RWPE1 (cell line): Measurements from ENCODE around the gene CFTR.

ENCODE experiments used
- CTCF ChIA-PET: fragments of 350-600 bp; sonication (Branson Sonifier 250); formaldehyde crosslinking; extraction: SDS; loops from one replicate; lab custom pipeline; 2021; lab: Yijun Ruan, JAX
- POLR2A ChIA-PET: fragments of 400-600 bp; formaldehyde crosslinking; extraction: SDS; loops from one replicate; lab custom pipeline; 2020; ENCODE audit warnings: antibody characterized with exemption; ENCODE audit not compliant: low non-redundant PET; lab: Yijun Ruan, JAX
- DNase-seq: peaks from one replicate; pipeline ENCODE4 v3.0.0; 2012; ENCODE audit warnings: low spot score
- H3K27ac ChIP-seq: fragments of 450-650 bp; 2 replicates; pipeline ENCODE4 v1.5.1; 2017
- CTCF ChIP-seq: fragments of 450-650 bp; conservative IDR thresholded peaks from 2 replicates; pipeline ENCODE4 v1.5.1; 2017; ENCODE audit warnings: low read depth, mild to moderate bottlenecking

The CFTR gene

GRCh38 chr7:117555260-117555659 is 75.4 kb downstream of the CFTR start:
- TF ChIP-seq CTCF, result no peak
- ChIA-PET POLR2A (no interaction called here), CTCF (no interaction called here)

GRCh38 chr7:117559391-117559790 is 79.6 kb downstream of the CFTR start:
- DNase-seq, result no peak
- no peak for TF ChIP-seq CTCF
- no peak overlapping the region for H3K27ac ChIP-seq
- CTCF ChIA-PET, result no interaction called here
- POLR2A ChIA-PET, result no interaction called here

More at GRCh38 chr7:117555260-117555659, 75.4 kb downstream of the CFTR start:
- no peak for DNase-seq
- no peak overlapping the region for H3K27ac ChIP-seq

GRCh38 chr7:117560030-117560429 is 80.2 kb downstream of the CFTR start:
- POLR2A ChIA-PET, result no interaction called here
- CTCF ChIA-PET, result no interaction called here
- H3K27ac ChIP-seq, result no peak overlapping the region
- no peak for DNase-seq
- no peak for TF ChIP-seq CTCF

GRCh38 chr7:117562759-117563158 is 82.9 kb downstream of the CFTR start:
- ChIA-PET POLR2A (no interaction called here), CTCF (no interaction called here)
- no peak overlapping the region for H3K27ac ChIP-seq
- DNase-seq, result no peak
- TF ChIP-seq CTCF, result no peak

GRCh38 chr7:117564080-117564479 is 84.3 kb downstream of the CFTR start:
- POLR2A ChIA-PET, result no interaction called here
- H3K27ac ChIP-seq, result no peak overlapping the region
- CTCF ChIA-PET, result no interaction called here
- no peak for DNase-seq
- no peak for TF ChIP-seq CTCF

- CTCF ChIA-PET, result interaction anchor here (0.6 kb wide), 1 partner anchor 32 kb away, joined by 3 read pairs; no protein-coding TSS in a partner anchor
- POLR2A ChIA-PET, result no interaction called here
- DNase-seq, result no peak
- TF ChIP-seq CTCF, result no peak
- H3K27ac ChIP-seq, result no peak overlapping the region
Measured at GRCh38 chr7:117564627-117565026, 84.8 kb downstream of the CFTR start.
